ES-I3 (cell line): Measurements from ENCODE around the gene CFAP43.

Source experiments
- H3K36me3 ChIP-seq: 2 replicates; pipeline ENCODE4 v1.6.1; 2013; ENCODE audit warnings: mild to moderate bottlenecking, low read length, control low read depth, moderate library complexity; ENCODE audit not compliant: insufficient read depth
- H3K4me1 ChIP-seq: 2 replicates; pipeline ENCODE4 v1.6.1; 2013; ENCODE audit warnings: mild to moderate bottlenecking, control low read depth, low read length; ENCODE audit not compliant: insufficient read depth
- H3K9ac ChIP-seq: 2 replicates; pipeline ENCODE4 v1.6.1; 2013; ENCODE audit warnings: low read depth, mild to moderate bottlenecking, low read length, moderate library complexity
- H3K9me3 ChIP-seq: 2 replicates; pipeline ENCODE4 v1.6.1; 2013; ENCODE audit warnings: mild to moderate bottlenecking, low read length, moderate library complexity; ENCODE audit not compliant: control insufficient read depth, insufficient read depth

CFAP43 gene

GRCh38 chr10:104099941-104100340, 132.2 kb downstream of the CFAP43 start:
- Histone ChIP-seq H3K9me3 (peaks cover 5% of the 10 kb centered on the region), H3K4me1 (no peaks in the 10 kb centered on the region), H3K9ac (no peak overlapping the region), H3K36me3 (no peaks in the 10 kb centered on the region)

GRCh38 chr10:104099269-104099668, 132.9 kb downstream of the CFAP43 start:
- H3K9ac ChIP-seq = no peak overlapping the region
- no peaks in the 10 kb centered on the region for H3K36me3 ChIP-seq
- H3K9me3 ChIP-seq = peaks cover 5% of the 10 kb centered on the region
- no peaks in the 10 kb centered on the region for H3K4me1 ChIP-seq

- Histone ChIP-seq H3K9me3 (peaks cover 5% of the 10 kb centered on the region), H3K9ac (no peak overlapping the region), H3K4me1 (no peaks in the 10 kb centered on the region), H3K36me3 (no peaks in the 10 kb centered on the region)
These were observed 133.7 kb downstream of the CFAP43 start for GRCh38 chr10:104098358-104098925.

GRCh38 chr10:104096692-104097091, 135.5 kb downstream of the CFAP43 start:
- Histone ChIP-seq H3K36me3 (no peaks in the 10 kb centered on the region), H3K9ac (no peak overlapping the region), H3K4me1 (no peaks in the 10 kb centered on the region), H3K9me3 (peaks cover 5% of the 10 kb centered on the region)

- Histone ChIP-seq H3K4me1 (peaks cover 16% of the 10 kb centered on the region), H3K36me3 (no peaks in the 10 kb centered on the region), H3K9ac (no peak overlapping the region), H3K9me3 (peaks cover 5% of the 10 kb centered on the region)
These were observed 139.4 kb downstream of the CFAP43 start for GRCh38 chr10:104092749-104093148.

GRCh38 chr10:104090611-104091010, 141.6 kb downstream of the CFAP43 start:
- no peak overlapping the region for H3K9ac ChIP-seq
- peaks cover 22% of the 10 kb centered on the region for H3K4me1 ChIP-seq
- no peaks in the 10 kb centered on the region for H3K36me3 ChIP-seq
- H3K9me3 ChIP-seq = no peaks in the 10 kb centered on the region

GRCh38 chr10:104089621-104090020, 142.5 kb downstream of the CFAP43 start:
- H3K36me3 ChIP-seq = no peaks in the 10 kb centered on the region
- H3K9ac ChIP-seq = no peak overlapping the region
- no peaks in the 10 kb centered on the region for H3K9me3 ChIP-seq
- peaks cover 22% of the 10 kb centered on the region for H3K4me1 ChIP-seq

- H3K9ac ChIP-seq = no peak overlapping the region
- H3K36me3 ChIP-seq = no peaks in the 10 kb centered on the region
- no peaks in the 10 kb centered on the region for H3K9me3 ChIP-seq
- peaks cover 22% of the 10 kb centered on the region for H3K4me1 ChIP-seq
These were observed 143.9 kb downstream of the CFAP43 start for GRCh38 chr10:104088239-104088638.

- peaks cover 28% of the 10 kb centered on the region for H3K4me1 ChIP-seq
- no peaks in the 10 kb centered on the region for H3K9me3 ChIP-seq
- H3K9ac ChIP-seq = no peak within 1 kb of the TSS
- H3K36me3 ChIP-seq = no peaks in the 10 kb centered on the region
These were observed 146.3 kb downstream of the CFAP43 start, which contains the start of gene COL17A1 for GRCh38 chr10:104085801-104086400. TSS of gene COL17A1 (minus strand) at chr10:104085880. CDS start at chr10:104080673, 5,207 bp downstream.

GRCh38 chr10:104084482-104085142, 147.6 kb downstream of the CFAP43 start:
- Histone ChIP-seq H3K4me1 (peaks cover 18% of the 10 kb centered on the region; the same call in 1 of the 2 replicates), H3K36me3 (no peaks in the 10 kb centered on the region), H3K9me3 (no peaks in the 10 kb centered on the region), H3K9ac (no peak overlapping the region)

- Histone ChIP-seq H3K9me3 (no peaks in the 10 kb centered on the region), H3K36me3 (no peaks in the 10 kb centered on the region), H3K4me1 (peaks cover 26% of the 10 kb centered on the region), H3K9ac (no peak overlapping the region)
These were observed 150.2 kb downstream of the CFAP43 start for GRCh38 chr10:104081998-104082397.

GRCh38 chr10:104080762-104081161, 151.4 kb downstream of the CFAP43 start:
- H3K36me3 ChIP-seq = no peaks in the 10 kb centered on the region

More at GRCh38 chr10:104080762-104081161, 151.4 kb downstream of the CFAP43 start:
- Histone ChIP-seq H3K4me1 (peaks cover 31% of the 10 kb centered on the region), H3K9ac (no peak overlapping the region), H3K9me3 (no peaks in the 10 kb centered on the region)
